CD4-positive, alpha-beta T cell treated with Interleukin-2 at 100 ng/mL for 4 hours (primary cell): ENCODE measurements around the gene UBL7.
"Not testable (repeated sequence)": the region's sequence is repeated elsewhere in the genome, so short reads cannot be mapped to it uniquely, and the experiment has no call there.

Source experiments
- DNase-seq: peaks from one replicate; pipeline ENCODE4 v3.0.0-alpha.2; 2020; ENCODE audit warnings: low spot score

The UBL7 gene

GRCh38 chr15:74460871-74461846 is at the start of gene UBL7:
Gene UBL7 (minus strand): TSS chr15:74461160. CDS start chr15:74458867, 2,293 bp downstream.
- DNase-seq = peak; percentile 96

- no peak for DNase-seq
Observed at GRCh38 chr15:74506515-74506840, 45.5 kb upstream of the UBL7 start.

GRCh38 chr15:74505837-74506514 is 45.0 kb upstream of the UBL7 start:
- no peak for DNase-seq

- no peak for DNase-seq
Observed at GRCh38 chr15:74504836-74505235, 43.9 kb upstream of the UBL7 start.

GRCh38 chr15:74504418-74504817 is 43.5 kb upstream of the UBL7 start:
- DNase-seq = no peak

GRCh38 chr15:74502301-74502700 is 41.3 kb upstream of the UBL7 start:
- DNase-seq = no peak

- DNase-seq = no peak
Observed at GRCh38 chr15:74500401-74500800, 39.4 kb upstream of the UBL7 start.

GRCh38 chr15:74499366-74499765 is 38.4 kb upstream of the UBL7 start:
- no peak for DNase-seq

GRCh38 chr15:74497584-74497983 is 36.6 kb upstream of the UBL7 start:
- DNase-seq = no peak

GRCh38 chr15:74496648-74497047 is 35.7 kb upstream of the UBL7 start:
- no peak for DNase-seq

- DNase-seq = no peak
Observed at GRCh38 chr15:74490339-74490689, 29.4 kb upstream of the UBL7 start.

- peak; percentile 73 for DNase-seq
Observed at GRCh38 chr15:74489518-74490338, 28.8 kb upstream of the UBL7 start.

GRCh38 chr15:74488776-74489175 is 27.8 kb upstream of the UBL7 start:
- no peak for DNase-seq

GRCh38 chr15:74482661-74483060 is 21.7 kb upstream of the UBL7 start:
- no peak for DNase-seq

- DNase-seq = not testable (repeated sequence)
Observed at GRCh38 chr15:74480364-74480763, 19.4 kb upstream of the UBL7 start.

GRCh38 chr15:74471621-74472020 is 10.7 kb upstream of the UBL7 start:
- not testable (repeated sequence) for DNase-seq

- DNase-seq = no peak
Observed at GRCh38 chr15:74470631-74471395, 9.9 kb upstream of the UBL7 start.

- no peak for DNase-seq
Observed at GRCh38 chr15:74468341-74469032, 7.5 kb upstream of the UBL7 start.

GRCh38 chr15:74466570-74466969 is 5.6 kb upstream of the UBL7 start:
- no peak for DNase-seq

GRCh38 chr15:74464897-74465296 is 3.9 kb upstream of the UBL7 start:
- no peak for DNase-seq

GRCh38 chr15:74464216-74464615 is 3.3 kb upstream of the UBL7 start:
- no peak for DNase-seq
